NCI-H2227 (cell line): ENCODE measurements around the gene P2RY1.
"Not testable (repeated sequence)": the region's sequence is repeated elsewhere in the genome, so short reads cannot be mapped to it uniquely, and the experiment has no call there.

ENCODE experiments used
- DNase-seq: peaks from one replicate; lab custom pipeline; 2025; ENCODE audit not compliant: unreplicated experiment; lab: John Stamatoyannopoulos, UW

Gene P2RY1

GRCh38 chr3:152836269-152836668 lies 1.3 kb downstream of the P2RY1 start:
- DNase-seq = no peak

GRCh38 chr3:152839511-152839910 lies 4.6 kb downstream of the P2RY1 start:
- DNase-seq = no peak

GRCh38 chr3:152841131-152841530 lies 6.2 kb downstream of the P2RY1 start:
- DNase-seq = no peak

DNA sequence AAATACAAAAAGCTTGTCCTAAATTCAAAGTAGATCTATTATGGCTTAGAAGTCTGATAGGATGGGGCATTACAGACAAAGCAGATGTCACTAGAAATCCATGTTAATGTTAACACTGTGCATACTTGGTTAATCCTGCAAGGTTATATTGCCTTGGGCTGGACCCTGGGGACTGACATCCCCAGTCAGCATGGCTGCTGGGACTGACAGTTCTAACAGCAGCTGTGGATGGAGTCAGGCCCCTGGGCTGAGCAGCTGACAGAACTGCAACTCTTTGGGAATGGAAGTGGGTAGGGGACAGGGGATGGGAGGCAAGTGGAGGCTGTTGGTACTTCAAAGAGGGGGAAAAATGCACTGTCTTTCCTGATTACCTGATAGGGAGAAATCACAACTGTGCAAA lies 7.5 kb downstream of the P2RY1 start:
- DNase-seq = no peak

DNA sequence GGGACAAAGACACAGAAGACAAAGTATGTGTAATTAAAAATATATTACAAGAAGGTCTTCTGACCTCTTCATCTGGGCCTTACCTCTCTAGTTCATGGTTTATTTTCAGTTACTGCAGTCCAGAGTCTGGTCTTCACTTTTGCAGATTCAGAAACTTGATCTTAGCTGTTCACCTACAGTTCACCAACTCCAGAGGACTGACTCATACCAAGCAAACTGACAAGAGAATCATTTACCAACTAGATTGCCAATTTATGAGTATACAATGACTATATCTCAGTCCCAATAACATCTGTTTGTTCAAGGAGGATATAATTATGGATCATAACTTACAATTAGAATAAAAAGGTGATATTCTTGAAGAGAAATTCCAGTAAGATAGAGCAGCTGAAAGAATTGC lies 9.0 kb downstream of the P2RY1 start:
- no peak for DNase-seq

GRCh38 chr3:152846572-152847202 lies 11.8 kb downstream of the P2RY1 start:
- DNase-seq = not testable (repeated sequence)

- DNase-seq = not testable (repeated sequence)
Observed at GRCh38 chr3:152847599-152847998, 12.7 kb downstream of the P2RY1 start.

DNA sequence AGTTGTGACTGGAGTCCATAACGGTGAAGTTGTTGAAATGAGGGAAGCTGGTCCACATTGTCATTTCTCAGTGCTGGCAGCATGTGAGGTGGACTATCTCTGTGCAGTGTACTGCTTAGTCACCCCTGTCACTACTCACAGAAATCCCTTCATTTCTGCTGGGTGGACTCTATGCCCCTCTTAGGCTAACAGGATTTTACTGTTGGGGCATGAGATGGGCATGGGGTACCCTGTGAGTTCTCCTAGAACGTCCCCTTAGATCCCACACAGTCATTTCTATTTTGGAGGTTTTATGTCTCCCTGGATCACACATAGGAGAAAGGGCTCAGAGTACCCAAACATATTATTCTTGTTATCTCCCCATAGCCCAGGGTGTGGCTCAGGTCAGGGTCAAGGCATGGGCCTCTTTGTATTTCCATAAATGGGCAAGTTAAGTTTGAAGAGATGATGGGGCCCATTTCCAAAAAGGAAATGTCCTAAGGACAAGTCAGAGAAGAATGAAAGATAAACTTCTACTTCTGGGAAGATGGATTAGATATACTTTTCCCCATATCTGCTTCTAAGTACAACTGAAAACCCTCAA lies 15.2 kb downstream of the P2RY1 start:
- no peak for DNase-seq

DNA sequence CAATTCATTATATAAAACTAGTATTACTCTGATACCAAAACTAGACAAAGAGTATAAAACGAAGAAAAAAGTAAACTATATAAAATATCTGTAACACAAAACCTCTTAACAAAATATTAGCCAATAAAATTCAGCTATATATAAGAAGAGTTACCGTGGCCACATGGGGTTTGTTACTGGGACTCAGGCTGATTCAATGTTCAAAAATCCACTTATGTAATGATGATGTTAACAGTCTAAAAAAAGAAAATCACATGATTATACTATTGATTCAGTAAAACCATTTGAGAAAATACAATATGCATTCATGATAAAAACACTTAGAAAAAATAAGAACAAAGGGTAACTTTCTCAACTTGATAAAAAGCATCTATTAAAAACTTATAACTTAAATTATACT lies 18.3 kb downstream of the P2RY1 start:
- no peak for DNase-seq

DNA sequence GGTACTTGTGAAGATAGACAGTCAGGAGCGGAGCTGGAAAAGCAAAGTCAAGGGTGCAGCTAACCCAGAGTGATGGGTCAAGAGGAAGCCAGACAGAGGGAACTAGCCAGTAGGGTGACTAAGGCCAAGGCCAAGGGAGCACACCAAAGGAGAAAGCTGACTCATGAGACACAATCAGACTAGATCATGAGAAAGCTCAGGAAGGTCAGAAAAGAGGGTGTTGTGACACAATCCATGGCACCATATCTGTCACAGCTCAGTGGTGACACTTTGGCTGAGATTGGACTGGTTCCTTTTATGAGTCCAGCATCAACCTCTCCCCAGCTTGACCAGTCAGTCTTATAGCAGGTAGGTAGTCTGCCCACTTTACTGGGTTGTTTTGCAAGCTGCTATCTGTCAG lies 22.2 kb downstream of the P2RY1 start:
- DNase-seq = no peak

DNA sequence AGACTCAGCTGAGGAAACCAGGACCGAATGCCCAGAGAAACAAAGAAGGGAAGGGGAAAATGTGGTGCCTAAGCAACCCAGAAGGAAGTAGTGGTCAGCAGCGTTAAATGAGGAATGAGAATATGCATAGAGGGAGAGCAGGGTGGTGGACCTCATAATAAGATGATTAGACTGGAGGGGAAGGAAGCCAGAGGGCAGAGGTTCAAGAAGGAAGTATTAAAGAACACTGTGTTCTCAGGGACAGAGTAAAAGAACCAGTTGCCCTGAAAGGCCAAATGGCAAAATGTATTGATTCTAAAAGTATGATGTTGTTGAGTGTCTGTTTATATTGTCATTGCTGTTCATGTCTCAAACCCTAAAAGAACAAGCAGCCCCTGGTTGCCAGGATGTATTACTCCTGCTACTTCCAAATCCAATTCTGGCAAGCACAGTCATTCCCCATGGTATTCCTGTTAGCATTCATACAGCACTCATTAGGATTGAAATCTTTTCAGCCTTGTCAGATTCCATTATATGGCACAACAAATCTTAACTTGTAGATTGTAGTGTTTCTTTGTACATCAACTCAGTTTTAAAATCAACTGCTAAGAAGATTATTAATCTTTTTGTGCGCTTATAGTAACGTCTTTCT lies 23.4 kb downstream of the P2RY1 start:
- DNase-seq = no peak

GRCh38 chr3:152860736-152861135 lies 25.8 kb downstream of the P2RY1 start:
- no peak for DNase-seq

GRCh38 chr3:152865668-152866245 lies 30.8 kb downstream of the P2RY1 start:
- no peak for DNase-seq

DNA sequence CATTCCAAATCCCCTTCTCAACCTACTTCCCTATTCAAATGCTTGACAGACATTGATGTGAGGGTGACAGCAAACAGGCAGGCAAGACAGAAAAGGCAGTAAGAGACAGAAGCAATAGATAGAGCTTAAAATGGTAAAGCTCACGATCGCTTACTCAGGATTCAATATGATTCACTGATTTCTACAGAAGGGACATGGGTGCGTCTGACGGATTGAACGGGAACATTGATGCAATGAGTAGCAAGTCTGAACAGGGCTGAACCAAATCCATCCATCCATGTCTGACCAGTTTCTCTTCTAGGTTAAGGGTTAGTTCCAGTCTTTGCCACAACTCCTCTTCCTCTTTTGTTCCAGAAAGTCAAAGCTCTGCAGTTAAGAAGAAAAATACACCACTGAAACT lies 35.1 kb downstream of the P2RY1 start:
- no peak for DNase-seq

DNA sequence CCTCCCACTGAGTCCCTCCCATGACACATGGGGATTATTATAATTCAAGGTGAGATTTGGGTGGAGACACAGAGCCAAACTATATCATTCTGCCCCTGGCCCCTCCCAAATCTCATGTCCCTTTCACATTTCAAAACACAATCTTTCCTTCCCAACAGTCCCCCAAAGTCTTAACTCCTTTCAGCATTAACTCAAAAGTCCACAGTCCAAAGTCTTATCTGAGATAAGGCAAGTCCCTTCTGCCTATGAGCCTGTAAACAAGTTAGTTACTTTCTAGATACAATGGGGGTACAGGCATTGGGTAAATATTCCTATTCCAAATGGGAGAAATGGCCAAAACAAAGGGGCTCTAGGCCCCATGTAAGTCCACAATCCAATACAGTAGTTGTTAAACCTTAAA lies 38.4 kb downstream of the P2RY1 start:
- not testable (repeated sequence) for DNase-seq

GRCh38 chr3:152874896-152875749 lies 40.2 kb downstream of the P2RY1 start:
- DNase-seq = no peak

DNA sequence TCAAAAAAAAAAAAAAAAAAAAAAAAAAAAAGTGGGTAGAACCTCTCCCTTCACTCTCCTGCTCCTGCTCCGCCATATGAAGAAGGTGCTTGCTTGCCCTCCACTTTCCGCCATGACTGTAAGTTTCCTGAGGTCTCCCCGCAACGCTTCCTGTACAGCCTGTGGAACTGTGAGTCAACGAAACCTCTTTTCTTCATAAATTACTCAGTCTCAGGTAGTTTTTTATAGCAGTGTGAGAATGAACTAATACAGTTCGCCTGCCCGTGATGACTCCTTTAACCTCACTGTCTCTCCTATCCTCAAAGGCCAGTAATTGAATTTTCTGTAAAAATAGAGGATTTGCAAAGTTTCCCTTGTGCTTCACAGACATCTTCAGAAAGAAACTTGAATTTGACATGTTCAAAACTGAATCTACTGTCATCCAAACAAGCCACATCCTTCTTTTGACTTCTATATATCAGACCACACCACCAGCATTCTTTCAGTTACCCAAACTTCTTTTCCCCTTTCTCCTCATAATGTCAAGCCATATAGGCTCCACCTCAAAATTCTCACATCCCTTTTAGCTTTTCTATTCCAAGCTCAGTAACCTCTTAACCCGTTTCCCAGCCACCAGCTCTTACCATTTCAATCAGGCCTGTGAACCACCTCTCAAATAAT lies 44.3 kb downstream of the P2RY1 start:
- DNase-seq = no peak

DNA sequence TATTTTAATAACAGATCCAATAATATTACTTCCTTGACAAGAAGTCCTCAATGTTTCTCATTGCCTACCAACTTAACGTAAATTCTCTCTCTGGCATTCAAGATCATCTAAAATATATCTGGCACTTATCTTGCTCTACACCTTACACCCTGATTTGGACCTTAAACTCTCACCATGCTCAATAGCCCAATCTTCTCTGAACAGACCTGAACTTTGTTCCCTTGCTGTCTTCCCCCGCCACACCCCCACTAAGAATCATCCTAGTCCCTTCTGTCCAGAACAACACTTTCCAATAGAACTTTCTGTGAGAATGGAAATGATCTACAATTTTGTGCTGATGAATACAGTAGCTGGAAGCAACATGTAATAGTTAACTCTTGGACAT lies 44.9 kb downstream of the P2RY1 start:
- no peak for DNase-seq

DNA sequence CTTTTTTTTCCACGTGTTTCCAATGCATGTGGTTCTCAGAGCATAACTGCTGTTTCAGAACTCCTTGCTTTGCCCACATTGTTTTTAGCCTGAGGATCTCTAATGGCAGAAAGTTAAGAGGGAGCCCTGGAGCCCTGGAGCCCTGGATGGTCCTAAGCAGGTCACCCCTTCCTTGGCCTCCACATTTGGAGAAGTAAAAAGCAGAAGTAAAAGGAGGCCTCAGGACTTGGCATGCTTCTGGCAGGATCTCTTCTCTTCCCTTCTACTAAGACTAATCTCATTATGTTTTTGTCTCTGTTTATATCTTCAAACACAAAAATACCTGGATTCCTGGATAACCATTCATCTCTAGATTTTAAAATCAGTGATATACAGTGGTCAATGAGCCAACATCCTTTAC lies 50.1 kb downstream of the P2RY1 start:
- no peak for DNase-seq
